SK-N-SH (cell line): Measurements from ENCODE around the gene SCYGR7. TPM values are rescaled to one million over a fixed set of nuclear protein-coding genes. Genes with fewer than 3 reads are reported as not detected.

Source experiments
- CTCF ChIA-PET: fragments of 300-600, 350-600 bp; formaldehyde crosslinking; extraction: SDS; loops from one replicate; lab custom pipeline; 2021; lab: Yijun Ruan, JAX
- POLR2A ChIA-PET: fragments of 350-600 bp; sonication (Branson Sonifier 250); formaldehyde crosslinking; extraction: SDS; loops from one replicate; lab custom pipeline; 2020; ENCODE audit warnings: antibody characterized with exemption, inconsistent platforms; lab: Yijun Ruan, JAX
- DNase-seq: peaks from one replicate; pipeline ENCODE4 v3.0.0; 2012
- H2AFZ ChIP-seq: fragments of 200-600 bp; sonication (generic); 2 replicates; pipeline ENCODE4 v1.8.1; 2016; ENCODE audit warnings: antibody characterized with exemption, mild to moderate bottlenecking, low read depth
- H3F3A ChIP-seq: fragments of 200-600 bp; sonication (generic); replicated peaks from 2 replicates; pipeline ENCODE3; 2016; ENCODE audit warnings: antibody characterized with exemption, mild to moderate bottlenecking; ENCODE audit not compliant: insufficient read depth
- H3K27ac ChIP-seq, 2 experiments: fragments of 200-500 bp in 1 of 2; fragments of 200-600 bp in 1 of 2; sonication (Bioruptor generic) in 1 of 2; sonication (generic), shearing (Covaris generic) in 1 of 2; 2 replicates each; pipeline versions ENCODE4 v1.5.1 to v1.6.1; 2014 to 2016; ENCODE audit warnings: low read depth in 2 of 2, inconsistent platforms in 1 of 2, low read length in 1 of 2, mild to moderate bottlenecking in 1 of 2, mixed read lengths in 1 of 2
- H3K27me3 ChIP-seq: fragments of 200-600 bp; sonication (generic), shearing (Covaris generic); 2 replicates; pipeline ENCODE4 v1.6.1; 2016; ENCODE audit warnings: mixed run types; ENCODE audit not compliant: insufficient read depth
- H3K36me3 ChIP-seq, 2 experiments: fragments of 200-500 bp in 1 of 2; fragments of 200-600 bp in 1 of 2; sonication (Bioruptor generic) in 1 of 2; sonication (generic) in 1 of 2; replicated peaks in 1 of 2; 2 replicates each; pipeline versions ENCODE3 to v1.5.1; 2014 to 2016; ENCODE audit warnings: low read length in 1 of 2, mild to moderate bottlenecking in 1 of 2; ENCODE audit not compliant: insufficient read depth in 2 of 2, control insufficient read depth in 1 of 2
- H3K4me1 ChIP-seq, 2 experiments: fragments of 200-500 bp in 1 of 2; fragments of 200-600 bp in 1 of 2; sonication (Bioruptor generic) in 1 of 2; sonication (generic), shearing (Covaris generic) in 1 of 2; 2 replicates each; pipeline versions ENCODE4 v1.5.1 to v1.6.1; 2014 to 2016; ENCODE audit warnings: low read depth in 1 of 2, low read length in 1 of 2, mixed run types in 1 of 2; ENCODE audit not compliant: insufficient read depth in 2 of 2, control insufficient read depth in 1 of 2
- H3K4me2 ChIP-seq: fragments of 200-600 bp; sonication (generic), shearing (Covaris generic); 2 replicates; pipeline ENCODE4 v1.6.1; 2017; ENCODE audit warnings: mixed run types
- H3K4me3 ChIP-seq, 2 experiments: fragments of 200-500 bp in 1 of 2; fragments of 200-600 bp in 1 of 2; sonication (Bioruptor generic) in 1 of 2; sonication (generic), shearing (Covaris generic) in 1 of 2; 2 replicates each; pipeline versions ENCODE4 v1.5.1 to v1.8.1; 2014 to 2016; ENCODE audit warnings: low read depth in 2 of 2, inconsistent platforms in 1 of 2, low read length in 1 of 2, mild to moderate bottlenecking in 1 of 2, mixed read lengths in 1 of 2, moderate library complexity in 1 of 2
- H3K79me2 ChIP-seq: fragments of 200-600 bp; sonication (generic); 2 replicates; pipeline ENCODE4 v1.8.1; 2017; ENCODE audit warnings: mild to moderate bottlenecking; ENCODE audit not compliant: insufficient read depth
- H3K9ac ChIP-seq: fragments of 200-600 bp; sonication (generic); 2 replicates; pipeline ENCODE4 v1.6.1; 2017; ENCODE audit warnings: mixed run types
- H3K9me2 ChIP-seq: fragments of 200-600 bp; sonication (generic); 2 replicates; pipeline ENCODE4 v1.6.1; 2017; ENCODE audit warnings: mixed run types
- H3K9me3 ChIP-seq: fragments of 200-600 bp; sonication (generic); 2 replicates; pipeline ENCODE4 v1.6.1; 2017; ENCODE audit warnings: mixed run types, mild to moderate bottlenecking, moderate library complexity
- H4K20me1 ChIP-seq: fragments of 200-600 bp; sonication (generic); 2 replicates; pipeline ENCODE4 v1.6.1; 2017; ENCODE audit warnings: mild to moderate bottlenecking, mixed run types; ENCODE audit not compliant: insufficient read depth
- CHD2 ChIP-seq: fragments of 150-350 bp; IDR thresholded peaks from 2 replicates; pipeline ENCODE4 v1.6.1; 2018; ENCODE audit warnings: low read length; ENCODE audit not compliant: partially characterized antibody
- ELF1 ChIP-seq: IDR thresholded peaks from 2 replicates; pipeline ENCODE4 v1.4.0; 2012
- EP300 ChIP-seq, 2 experiments: IDR thresholded peaks; 2 replicates each; pipeline versions ENCODE4 v1.4.0 to v1.6.1; 2012; ENCODE audit warnings: borderline replicate concordance in 1 of 2, low read depth in 1 of 2, low read length in 1 of 2
- EZH2phosphoT487 ChIP-seq: fragments of 200-600 bp; sonication (generic); IDR thresholded peaks from 2 replicates; pipeline ENCODE4 v1.6.1; 2017; ENCODE audit warnings: low read depth, mixed run types, mild to moderate bottlenecking, antibody characterized with exemption, moderate library complexity, borderline replicate concordance
- FOSL2 ChIP-seq: IDR thresholded peaks from 2 replicates; pipeline ENCODE4 v1.4.0; 2012; ENCODE audit warnings: low read depth, mild to moderate bottlenecking, moderate library complexity, borderline replicate concordance
- FOXM1 ChIP-seq: IDR thresholded peaks from 2 replicates; pipeline ENCODE4 v1.4.0; 2012; ENCODE audit warnings: low read depth, mild to moderate bottlenecking
- GABPA ChIP-seq: IDR thresholded peaks from 2 replicates; pipeline ENCODE4 v1.4.0; 2012; ENCODE audit warnings: low read depth, mild to moderate bottlenecking
- GATA2 ChIP-seq: sonication (generic); formaldehyde crosslinking; IDR thresholded peaks from 2 replicates; pipeline ENCODE4 v1.5.0; 2020; ENCODE audit warnings: mild to moderate bottlenecking, missing genetic modification reagents
- POLR2AphosphoS5 ChIP-seq: IDR thresholded peaks from 2 replicates; pipeline ENCODE4 v1.6.1; 2012; ENCODE audit warnings: low read depth, low read length
- RFX5 ChIP-seq: IDR thresholded peaks from 2 replicates; pipeline ENCODE4 v1.6.1; 2012; ENCODE audit warnings: mild to moderate bottlenecking, improper control_type of control experiment, low read length
- RXRA ChIP-seq: IDR thresholded peaks from 2 replicates; pipeline ENCODE4 v1.4.0; 2012; ENCODE audit warnings: low read depth, mild to moderate bottlenecking, borderline replicate concordance
- SIN3A ChIP-seq: IDR thresholded peaks from 2 replicates; pipeline ENCODE4 v1.6.1; 2012; ENCODE audit warnings: low read depth, mild to moderate bottlenecking, low read length, moderate library complexity, borderline replicate concordance
- SMC3 ChIP-seq: IDR thresholded peaks from 2 replicates; pipeline ENCODE4 v1.6.1; 2012; ENCODE audit warnings: low read depth, low read length, improper control_type of control experiment
- TEAD4 ChIP-seq: IDR thresholded peaks from 2 replicates; pipeline ENCODE4 v1.4.0; 2012; ENCODE audit warnings: mild to moderate bottlenecking, borderline replicate concordance; ENCODE audit not compliant: insufficient read depth
- USF1 ChIP-seq: IDR thresholded peaks from 2 replicates; pipeline ENCODE4 v1.4.0; 2012; ENCODE audit warnings: low read depth, borderline replicate concordance
- USF2 ChIP-seq: fragments of 150-350 bp; IDR thresholded peaks from 2 replicates; pipeline ENCODE4 v1.6.1; 2017; ENCODE audit warnings: antibody characterized with exemption, low read length, low read depth, borderline replicate concordance
- YY1 ChIP-seq: IDR thresholded peaks from 2 replicates; pipeline ENCODE4 v1.4.0; 2012; ENCODE audit warnings: low read depth, mild to moderate bottlenecking
- ZBTB33 ChIP-seq: IDR thresholded peaks from 2 replicates; pipeline ENCODE4 v1.4.0; 2012; ENCODE audit warnings: low read depth, borderline replicate concordance
- WGBS: methylation state at CpG from one replicate; pipeline ENCODE4 v1.1.6; 2017; ENCODE audit warnings: low lambda C conversion rate; 5-methylcytosine and 5-hydroxymethylcytosine counted together
- polyA plus RNA-seq, 3 experiments: library from polyadenylated mRNA; depleted of rRNA; stranded (reverse); fragments of >200 nt; gene quantifications; 2 replicates each; pipeline ENCODE4 v1.2.3, GENCODE V29; 2012
- TF ChIP-seq, protein P1 (sequence below): IDR thresholded peaks from 2 replicates; pipeline ENCODE4 v1.6.1; 2012; ENCODE audit warnings: mild to moderate bottlenecking, low read depth, low read length, moderate library complexity

Gene SCYGR7
- polyA plus RNA-seq, 1 of the 3 experiments (the other 2 are of a cell fraction), result not detected

DNA sequence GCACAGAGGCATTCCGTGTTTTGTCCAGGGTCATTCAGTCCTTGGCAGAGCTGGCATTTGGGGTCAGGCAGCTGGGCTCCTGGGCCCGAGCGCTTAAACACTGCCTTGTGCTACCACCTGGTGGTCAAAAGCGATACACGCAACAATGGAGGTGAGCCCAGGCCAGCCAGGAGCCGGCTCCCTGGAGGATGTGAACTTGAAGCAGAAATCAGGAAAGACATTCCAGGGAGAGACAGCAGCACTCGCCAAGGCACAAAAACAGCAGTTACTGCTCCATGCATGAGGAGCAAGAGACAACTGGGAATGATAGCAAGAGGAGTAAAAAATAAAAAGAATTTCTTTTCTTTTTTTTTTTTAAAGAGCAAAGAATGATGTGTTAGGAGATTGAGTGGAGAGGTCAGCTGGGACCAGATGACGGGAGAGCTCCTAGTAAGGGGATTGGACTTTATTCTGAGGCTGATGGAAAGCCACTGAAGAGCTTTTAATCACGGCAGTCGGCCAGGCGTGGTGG is 38.3 kb downstream of the SCYGR7 start (continued):
- TF ChIP-seq GABPA, result no peak
- TF ChIP-seq EZH2phosphoT487, result no peak
- no peak for TF ChIP-seq USF1
- TF ChIP-seq YY1, result no peak; the same call in 1 of the 2 replicates
- no peak for TF ChIP-seq USF2
- TF ChIP-seq SMC3, result peak; percentile 97
- no peak for TF ChIP-seq CHD2
- TF ChIP-seq RXRA, result no peak
- no peak for TF ChIP-seq FOXM1
- TF ChIP-seq ZBTB33, result no peak
- no peak for TF ChIP-seq TEAD4

DNA sequence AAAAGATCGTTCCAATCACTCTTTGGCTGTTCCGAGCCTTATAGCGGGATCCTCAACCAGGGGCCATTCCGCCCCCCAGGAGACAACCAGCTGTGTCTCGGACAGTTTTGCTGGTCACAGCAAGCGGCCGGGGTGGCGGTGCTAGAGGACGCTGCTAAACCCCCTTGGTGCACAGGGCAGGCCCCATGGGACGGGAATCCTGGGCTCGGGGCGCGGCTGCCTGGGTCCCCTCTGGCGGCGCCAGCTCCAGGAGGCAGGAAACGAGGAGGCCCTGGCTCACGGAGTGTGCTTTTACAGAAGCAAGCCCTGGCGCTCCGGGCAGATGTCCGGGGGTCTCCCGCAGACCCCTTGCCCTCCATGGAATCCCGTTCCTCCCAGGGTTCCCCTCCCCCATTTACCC is 39.7 kb downstream of the SCYGR7 start:
- H3K4me2 ChIP-seq, result no peak overlapping the region
- 81% methylated on average over 8 of the region's 22 CpGs for WGBS
- no peaks in the 10 kb centered on the region for H3K9me2 ChIP-seq
- H3K36me3 ChIP-seq, result no peaks in the 10 kb centered on the region
- no peak overlapping the region for H3K9ac ChIP-seq
- H3K4me3 ChIP-seq, result no peak overlapping the region
- peaks cover 4% of the 10 kb centered on the region for H3F3A ChIP-seq
- ChIA-PET POLR2A (no interaction called here), CTCF (interaction anchor here (2.9 to 4.6 kb wide), 3 partner anchors 109 to 637 kb away, joined by 20 to 59 read pairs (median 52); no protein-coding TSS in a partner anchor)
- H3K9me3 ChIP-seq, result no peaks in the 10 kb centered on the region
- H3K79me2 ChIP-seq, result no peaks in the 10 kb centered on the region
- H3K27me3 ChIP-seq, result no peaks in the 10 kb centered on the region
- no peaks in the 10 kb centered on the region for H4K20me1 ChIP-seq
- DNase-seq, result no peak
- H2AFZ ChIP-seq, result no peak overlapping the region
- H3K27ac ChIP-seq, result no peak overlapping the region
- no peaks in the 10 kb centered on the region; a peak in 1 of 4 replicates for H3K4me1 ChIP-seq
- TF ChIP-seq EP300 (IDR thresholded peaks at IDR 0.05; ENCODE audit: borderline replicate concordance in 1 of 2, low read depth in 1 of 2, low read length in 1 of 2), result no peak
- TF ChIP-seq USF1, result no peak
- TF ChIP-seq SIN3A, result no peak
- TF ChIP-seq ELF1, result no peak
- no peak for TF ChIP-seq FOSL2
- TF ChIP-seq POLR2AphosphoS5, result no peak
- TF ChIP-seq RFX5, result no peak
- no peak for TF ChIP-seq FOXM1
- no peak for TF ChIP-seq USF2
- TF ChIP-seq GATA2, result no peak
- TF ChIP-seq EZH2phosphoT487, result no peak
- TF ChIP-seq ZBTB33, result no peak
- TF ChIP-seq, protein P1, sequence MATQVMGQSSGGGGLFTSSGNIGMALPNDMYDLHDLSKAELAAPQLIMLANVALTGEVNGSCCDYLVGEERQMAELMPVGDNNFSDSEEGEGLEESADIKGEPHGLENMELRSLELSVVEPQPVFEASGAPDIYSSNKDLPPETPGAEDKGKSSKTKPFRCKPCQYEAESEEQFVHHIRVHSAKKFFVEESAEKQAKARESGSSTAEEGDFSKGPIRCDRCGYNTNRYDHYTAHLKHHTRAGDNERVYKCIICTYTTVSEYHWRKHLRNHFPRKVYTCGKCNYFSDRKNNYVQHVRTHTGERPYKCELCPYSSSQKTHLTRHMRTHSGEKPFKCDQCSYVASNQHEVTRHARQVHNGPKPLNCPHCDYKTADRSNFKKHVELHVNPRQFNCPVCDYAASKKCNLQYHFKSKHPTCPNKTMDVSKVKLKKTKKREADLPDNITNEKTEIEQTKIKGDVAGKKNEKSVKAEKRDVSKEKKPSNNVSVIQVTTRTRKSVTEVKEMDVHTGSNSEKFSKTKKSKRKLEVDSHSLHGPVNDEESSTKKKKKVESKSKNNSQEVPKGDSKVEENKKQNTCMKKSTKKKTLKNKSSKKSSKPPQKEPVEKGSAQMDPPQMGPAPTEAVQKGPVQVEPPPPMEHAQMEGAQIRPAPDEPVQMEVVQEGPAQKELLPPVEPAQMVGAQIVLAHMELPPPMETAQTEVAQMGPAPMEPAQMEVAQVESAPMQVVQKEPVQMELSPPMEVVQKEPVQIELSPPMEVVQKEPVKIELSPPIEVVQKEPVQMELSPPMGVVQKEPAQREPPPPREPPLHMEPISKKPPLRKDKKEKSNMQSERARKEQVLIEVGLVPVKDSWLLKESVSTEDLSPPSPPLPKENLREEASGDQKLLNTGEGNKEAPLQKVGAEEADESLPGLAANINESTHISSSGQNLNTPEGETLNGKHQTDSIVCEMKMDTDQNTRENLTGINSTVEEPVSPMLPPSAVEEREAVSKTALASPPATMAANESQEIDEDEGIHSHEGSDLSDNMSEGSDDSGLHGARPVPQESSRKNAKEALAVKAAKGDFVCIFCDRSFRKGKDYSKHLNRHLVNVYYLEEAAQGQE, result no peak
